Suprapubic skin (tissue), 3 donors: ENCODE results near the gene TRMU.

Experiments
- POLR2AphosphoS5 ChIP-seq, 3 donors: sonication (generic); formaldehyde crosslinking; IDR thresholded peaks; one replicate each; pipeline ENCODE4 v1.6.1; 2017; ENCODE audit warnings: antibody characterized with exemption in 3 of 3
- TF ChIP-seq, protein P1 (sequence below), 2 donors: fragments of 200-600 bp in 1 of 2; fragments of 450-650 bp in 1 of 2; sonication (generic) in 1 of 2; IDR thresholded peaks; one replicate each; pipeline ENCODE4 v1.5.1; 2016 to 2019; ENCODE audit warnings: antibody characterized with exemption in 2 of 2, mild to moderate bottlenecking in 1 of 2, moderate library complexity in 1 of 2

DNA sequence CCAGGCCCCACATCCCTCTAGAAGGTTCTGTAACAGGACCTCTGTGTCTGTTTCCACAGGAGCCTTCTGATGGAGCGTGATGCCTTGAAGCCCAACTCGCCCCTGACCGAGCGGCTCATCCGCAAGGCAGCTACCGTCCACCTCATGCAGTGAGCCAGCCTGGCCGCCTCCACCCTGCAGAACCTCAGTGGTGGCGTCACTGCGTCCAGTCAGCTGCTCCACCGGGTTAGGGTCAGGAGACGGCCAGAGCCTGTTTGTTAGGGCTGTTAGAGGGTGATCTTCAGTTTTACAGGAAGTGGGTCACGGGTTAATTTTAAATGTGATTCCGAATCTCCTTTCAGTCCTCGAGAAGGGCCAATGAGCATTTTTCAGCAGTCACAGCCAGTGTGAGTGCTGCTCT, 42.8 kb upstream of the TRMU start:
- TF ChIP-seq POLR2AphosphoS5 (IDR thresholded peaks at IDR 0.05), result no peak
- TF ChIP-seq, protein P1, sequence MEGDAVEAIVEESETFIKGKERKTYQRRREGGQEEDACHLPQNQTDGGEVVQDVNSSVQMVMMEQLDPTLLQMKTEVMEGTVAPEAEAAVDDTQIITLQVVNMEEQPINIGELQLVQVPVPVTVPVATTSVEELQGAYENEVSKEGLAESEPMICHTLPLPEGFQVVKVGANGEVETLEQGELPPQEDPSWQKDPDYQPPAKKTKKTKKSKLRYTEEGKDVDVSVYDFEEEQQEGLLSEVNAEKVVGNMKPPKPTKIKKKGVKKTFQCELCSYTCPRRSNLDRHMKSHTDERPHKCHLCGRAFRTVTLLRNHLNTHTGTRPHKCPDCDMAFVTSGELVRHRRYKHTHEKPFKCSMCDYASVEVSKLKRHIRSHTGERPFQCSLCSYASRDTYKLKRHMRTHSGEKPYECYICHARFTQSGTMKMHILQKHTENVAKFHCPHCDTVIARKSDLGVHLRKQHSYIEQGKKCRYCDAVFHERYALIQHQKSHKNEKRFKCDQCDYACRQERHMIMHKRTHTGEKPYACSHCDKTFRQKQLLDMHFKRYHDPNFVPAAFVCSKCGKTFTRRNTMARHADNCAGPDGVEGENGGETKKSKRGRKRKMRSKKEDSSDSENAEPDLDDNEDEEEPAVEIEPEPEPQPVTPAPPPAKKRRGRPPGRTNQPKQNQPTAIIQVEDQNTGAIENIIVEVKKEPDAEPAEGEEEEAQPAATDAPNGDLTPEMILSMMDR (IDR thresholded peaks at IDR 0.05), result no peak
